ENCODE data around the gene AOPEP.
"Not testable (repeated sequence)": the region's sequence is repeated elsewhere in the genome, so short reads cannot be mapped to it uniquely, and the experiment has no call there.

AOPEP gene

GRCh38 chr9:95018099-95018936 is 291.8 kb downstream of the AOPEP start:
- H3K79me2 ChIP-seq (ENCODE audit: control insufficient read depth, low read length): no peaks in the 10 kb centered on the region
- H3K9me3 ChIP-seq (ENCODE audit: control insufficient read depth, insufficient read depth, low read length): no peaks in the 10 kb centered on the region
- no peaks in the 10 kb centered on the region for H3K27me3 ChIP-seq (ENCODE audit: control insufficient read depth, low read length)
- H3K36me3 ChIP-seq (ENCODE audit: control insufficient read depth, low read length): no peaks in the 10 kb centered on the region
- TF ChIP-seq EZH2phosphoT487 (IDR thresholded peaks at IDR 0.05; ENCODE audit: borderline replicate concordance, low read length) (no peak), CTCF (IDR thresholded peaks at IDR 0.05; ENCODE audit: low read depth, low read length, poor library complexity, severe bottlenecking) (no peak)
- H3K9me2 ChIP-seq (replicated peaks; ENCODE audit: control insufficient read depth, low read length): no peaks in the 10 kb centered on the region
- no peaks in the 10 kb centered on the region for H3K4me1 ChIP-seq (ENCODE audit: control insufficient read depth, low read length)
- H3K4me3 ChIP-seq (ENCODE audit: low read length): no peak overlapping the region
- H3K27ac ChIP-seq (ENCODE audit: low read depth, low read length): no peak overlapping the region
- H3K4me2 ChIP-seq (ENCODE audit: low read length): no peak overlapping the region
- H4K20me1 ChIP-seq (ENCODE audit: control insufficient read depth, insufficient read depth, low read depth, low read length): no peaks in the 10 kb centered on the region
- H3F3A ChIP-seq (ENCODE audit: control insufficient read depth, insufficient read depth): no peaks in the 10 kb centered on the region

- H3K4me2 ChIP-seq (ENCODE audit: low read length); H3F3A ChIP-seq (ENCODE audit: control insufficient read depth, insufficient read depth); H3K4me3 ChIP-seq (ENCODE audit: low read length); H3K27me3 ChIP-seq (ENCODE audit: control insufficient read depth, low read length); H3K79me2 ChIP-seq (ENCODE audit: control insufficient read depth, low read length); H3K4me1 ChIP-seq (ENCODE audit: control insufficient read depth, low read length); H3K27ac ChIP-seq (ENCODE audit: low read depth, low read length); H3K9me2 ChIP-seq (replicated peaks; ENCODE audit: control insufficient read depth, low read length); H3K9me3 ChIP-seq (ENCODE audit: control insufficient read depth, insufficient read depth, low read length); H4K20me1 ChIP-seq (ENCODE audit: control insufficient read depth, insufficient read depth, low read depth, low read length); H3K36me3 ChIP-seq (ENCODE audit: control insufficient read depth, low read length): not testable (repeated sequence)
Measured at GRCh38 chr9:95020644-95021043, 294.1 kb downstream of the AOPEP start.

- TF ChIP-seq EZH2phosphoT487 (IDR thresholded peaks at IDR 0.05; ENCODE audit: borderline replicate concordance, low read length): no peak
- TF ChIP-seq CTCF (IDR thresholded peaks at IDR 0.05; ENCODE audit: low read depth, low read length, poor library complexity, severe bottlenecking): no peak
- Histone ChIP-seq H3K27ac (ENCODE audit: low read depth, low read length) (no peak overlapping the region), H3K27me3 (ENCODE audit: control insufficient read depth, low read length) (no peaks in the 10 kb centered on the region), H3K4me3 (ENCODE audit: low read length) (no peak overlapping the region), H3K4me2 (ENCODE audit: low read length) (no peak overlapping the region), H3K79me2 (ENCODE audit: control insufficient read depth, low read length) (no peaks in the 10 kb centered on the region), H4K20me1 (ENCODE audit: control insufficient read depth, insufficient read depth, low read depth, low read length) (no peaks in the 10 kb centered on the region), H3K9me2 (replicated peaks; ENCODE audit: control insufficient read depth, low read length) (no peaks in the 10 kb centered on the region), H3F3A (ENCODE audit: control insufficient read depth, insufficient read depth) (no peaks in the 10 kb centered on the region), H3K9me3 (ENCODE audit: control insufficient read depth, insufficient read depth, low read length) (no peaks in the 10 kb centered on the region), H3K4me1 (ENCODE audit: control insufficient read depth, low read length) (no peaks in the 10 kb centered on the region), H3K36me3 (ENCODE audit: control insufficient read depth, low read length) (no peaks in the 10 kb centered on the region)
Measured at GRCh38 chr9:95021166-95021886, 294.8 kb downstream of the AOPEP start.

GRCh38 chr9:95022657-95023056 is 296.2 kb downstream of the AOPEP start:
- no peaks in the 10 kb centered on the region for H3K79me2 ChIP-seq (ENCODE audit: control insufficient read depth, low read length)
- H3K27me3 ChIP-seq (ENCODE audit: control insufficient read depth, low read length): no peaks in the 10 kb centered on the region
- H3K36me3 ChIP-seq (ENCODE audit: control insufficient read depth, low read length): no peaks in the 10 kb centered on the region
- no peaks in the 10 kb centered on the region for H3K9me3 ChIP-seq (ENCODE audit: control insufficient read depth, insufficient read depth, low read length)
- no peak overlapping the region for H3K4me3 ChIP-seq (ENCODE audit: low read length)
- no peaks in the 10 kb centered on the region for H4K20me1 ChIP-seq (ENCODE audit: control insufficient read depth, insufficient read depth, low read depth, low read length)
- no peak for TF ChIP-seq CTCF (IDR thresholded peaks at IDR 0.05; ENCODE audit: low read depth, low read length, poor library complexity, severe bottlenecking)
- TF ChIP-seq EZH2phosphoT487 (IDR thresholded peaks at IDR 0.05; ENCODE audit: borderline replicate concordance, low read length): no peak
- no peaks in the 10 kb centered on the region for H3K9me2 ChIP-seq (replicated peaks; ENCODE audit: control insufficient read depth, low read length)
- H3F3A ChIP-seq (ENCODE audit: control insufficient read depth, insufficient read depth): no peaks in the 10 kb centered on the region
- no peak overlapping the region for H3K27ac ChIP-seq (ENCODE audit: low read depth, low read length)
- no peaks in the 10 kb centered on the region for H3K4me1 ChIP-seq (ENCODE audit: control insufficient read depth, low read length)
- H3K4me2 ChIP-seq (ENCODE audit: low read length): no peak overlapping the region

All from DOHH2 (cell line).